ENCODE measurements around the gene DOCK4. TPM values are rescaled to one million over a fixed set of nuclear protein-coding genes. Genes with fewer than 3 reads are reported as not detected.

Gene DOCK4
- total RNA-seq, 4 donors from 2014 or later = 9.9 to 30.9 (median 13.7) TPM

DNA sequence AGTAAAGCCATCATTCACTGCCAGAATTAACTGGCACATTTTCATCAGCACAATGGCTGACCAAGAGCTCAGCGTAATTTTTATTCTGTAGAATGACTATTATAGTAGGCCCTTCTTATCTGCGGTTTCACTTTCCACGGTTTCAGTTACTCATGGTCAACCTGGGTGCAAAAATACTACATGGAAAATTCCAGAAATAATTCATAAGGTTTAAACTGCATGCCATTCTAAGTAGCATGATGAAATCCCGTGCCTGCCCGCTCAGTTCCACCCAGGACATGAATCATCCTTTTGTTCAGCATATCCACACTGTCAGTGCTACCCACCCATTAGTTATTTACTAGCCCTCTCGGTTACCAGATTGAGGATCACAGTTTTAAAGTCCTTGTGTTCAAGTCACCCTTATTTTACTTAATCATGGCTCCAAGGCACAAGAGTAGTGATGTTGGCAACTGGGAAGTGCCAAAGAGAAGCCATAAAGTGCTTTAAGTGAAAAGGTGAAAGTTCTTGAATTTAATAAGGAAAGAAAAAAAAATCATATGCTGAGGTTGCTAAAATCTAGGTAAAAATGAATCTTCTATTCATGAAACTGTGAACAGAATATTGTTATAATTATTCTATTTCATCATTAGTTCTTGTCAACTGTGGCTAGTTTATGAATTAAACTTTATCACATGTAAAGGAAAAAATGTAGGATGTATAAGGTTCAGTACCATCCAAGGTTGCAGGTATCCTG is 204.9 kb downstream of the DOCK4 start:
- 46 to 52% methylated on average over 6 of the region's 6 CpGs for WGBS, 2 donors
- no peak overlapping the region for H3K4me3 ChIP-seq
- no peaks in the 10 kb centered on the region for H3K27me3 ChIP-seq
- no peak for TF ChIP-seq POLR2A (IDR thresholded peaks at IDR 0.05)
- TF ChIP-seq, protein P1, sequence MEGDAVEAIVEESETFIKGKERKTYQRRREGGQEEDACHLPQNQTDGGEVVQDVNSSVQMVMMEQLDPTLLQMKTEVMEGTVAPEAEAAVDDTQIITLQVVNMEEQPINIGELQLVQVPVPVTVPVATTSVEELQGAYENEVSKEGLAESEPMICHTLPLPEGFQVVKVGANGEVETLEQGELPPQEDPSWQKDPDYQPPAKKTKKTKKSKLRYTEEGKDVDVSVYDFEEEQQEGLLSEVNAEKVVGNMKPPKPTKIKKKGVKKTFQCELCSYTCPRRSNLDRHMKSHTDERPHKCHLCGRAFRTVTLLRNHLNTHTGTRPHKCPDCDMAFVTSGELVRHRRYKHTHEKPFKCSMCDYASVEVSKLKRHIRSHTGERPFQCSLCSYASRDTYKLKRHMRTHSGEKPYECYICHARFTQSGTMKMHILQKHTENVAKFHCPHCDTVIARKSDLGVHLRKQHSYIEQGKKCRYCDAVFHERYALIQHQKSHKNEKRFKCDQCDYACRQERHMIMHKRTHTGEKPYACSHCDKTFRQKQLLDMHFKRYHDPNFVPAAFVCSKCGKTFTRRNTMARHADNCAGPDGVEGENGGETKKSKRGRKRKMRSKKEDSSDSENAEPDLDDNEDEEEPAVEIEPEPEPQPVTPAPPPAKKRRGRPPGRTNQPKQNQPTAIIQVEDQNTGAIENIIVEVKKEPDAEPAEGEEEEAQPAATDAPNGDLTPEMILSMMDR (IDR thresholded peaks at IDR 0.05) = no peak
- no peaks in the 10 kb centered on the region for H3K9me3 ChIP-seq
- H3K27ac ChIP-seq = peak overlapping the region in 1 of 4 donors; percentile 36
- H3K36me3 ChIP-seq = peaks cover 0 to 7% (median 0%) of the 10 kb centered on the region in 3 donors
- H3K4me1 ChIP-seq = peaks cover 0 to 10% (median 6%) of the 10 kb centered on the region in 3 donors
- no peak for DNase-seq
- intact Hi-C loops (cut with DNase I) = no loop called here

DNA sequence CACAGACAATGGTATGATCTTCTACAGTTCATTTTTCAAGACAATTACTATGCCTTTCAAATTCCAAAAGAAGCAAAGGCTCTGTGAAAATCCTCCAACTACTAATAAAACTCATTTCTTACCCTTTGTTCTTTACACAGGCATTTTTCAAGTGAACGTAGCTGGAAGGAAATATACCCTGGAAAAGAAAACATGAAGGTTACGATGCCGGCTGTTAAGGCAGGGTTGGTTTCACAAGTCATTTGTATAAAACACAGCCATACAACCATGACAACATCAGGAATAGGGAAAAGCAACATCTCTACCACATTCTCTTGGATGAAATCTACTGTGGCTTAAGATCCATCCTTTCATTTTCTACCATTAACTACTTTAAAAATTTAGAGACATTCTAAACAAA is 207.9 kb downstream of the DOCK4 start:
- H3K4me1 ChIP-seq = peaks cover 0 to 6% (median 6%) of the 10 kb centered on the region in 3 donors
- 86 to 88% methylated on average over 3 of the region's 3 CpGs for WGBS, 2 donors
- intact Hi-C loops (cut with DNase I) = no loop called here
- H3K9me3 ChIP-seq = no peaks in the 10 kb centered on the region
- DNase-seq = no peak
- no peaks in the 10 kb centered on the region for H3K27me3 ChIP-seq
- H3K27ac ChIP-seq = no peak overlapping the region
- TF ChIP-seq, protein P1 (IDR thresholded peaks at IDR 0.05) = no peak
- no peak for TF ChIP-seq POLR2A (IDR thresholded peaks at IDR 0.05)
- no peak overlapping the region for H3K4me3 ChIP-seq
- peaks cover 0 to 5% (median 0%) of the 10 kb centered on the region in 3 donors for H3K36me3 ChIP-seq

DNA sequence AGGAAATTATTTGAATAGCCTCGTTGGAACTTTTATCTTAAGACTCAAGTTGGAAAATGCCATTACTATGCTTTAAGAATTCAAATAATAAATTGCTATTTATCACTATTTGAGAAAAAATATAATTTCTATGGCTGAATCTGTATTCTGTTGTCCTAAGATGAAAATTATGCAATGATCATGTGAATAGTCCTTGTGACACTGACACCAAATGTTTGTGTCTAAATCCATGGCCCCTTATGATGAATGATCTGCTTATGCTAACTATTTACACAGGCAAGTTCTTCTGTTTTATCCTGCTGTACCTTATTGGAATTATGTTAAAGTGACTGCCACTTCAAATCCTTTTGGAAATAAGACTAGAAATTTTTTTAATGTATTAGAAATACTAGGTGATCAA is 208.7 kb downstream of the DOCK4 start:
- Histone ChIP-seq H3K9me3 (no peaks in the 10 kb centered on the region), H3K36me3 (peaks cover 0 to 4% (median 0%) of the 10 kb centered on the region in 3 donors), H3K27me3 (no peaks in the 10 kb centered on the region), H3K4me3 (no peak overlapping the region), H3K27ac (no peak overlapping the region), H3K4me1 (peaks cover 0 to 6% (median 6%) of the 10 kb centered on the region in 3 donors)
- TF ChIP-seq, protein P1 (IDR thresholded peaks at IDR 0.05) = no peak
- no peak for TF ChIP-seq POLR2A (IDR thresholded peaks at IDR 0.05)
- 71 to 85% methylated on average over 1 of the region's 1 CpG for WGBS, 2 donors
- DNase-seq = no peak
- intact Hi-C loops (cut with DNase I) = no loop called here

DNA sequence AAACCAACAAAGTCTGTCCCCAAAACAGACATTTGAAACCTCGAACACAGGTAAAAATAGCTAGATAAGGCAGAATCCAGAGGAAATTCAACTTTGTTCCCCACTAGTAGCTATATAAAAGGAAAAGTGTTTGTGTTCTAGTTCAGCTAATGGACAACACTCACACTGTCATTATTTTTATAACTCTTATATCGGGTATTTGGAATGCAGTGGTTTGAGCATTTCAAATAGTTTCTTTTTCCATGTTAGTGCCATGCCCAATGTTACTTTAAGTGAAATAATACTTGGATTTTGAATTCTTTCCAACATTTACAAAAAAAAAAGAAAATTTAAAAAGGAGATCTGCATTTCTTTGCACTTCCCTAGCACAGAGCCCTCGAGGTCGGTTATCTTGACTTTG is 213.6 kb downstream of the DOCK4 start:
- TF ChIP-seq POLR2A (IDR thresholded peaks at IDR 0.05) = no peak
- TF ChIP-seq, protein P1 (IDR thresholded peaks at IDR 0.05) = no peak
- DNase-seq = no peak
- no peak overlapping the region for H3K27ac ChIP-seq
- H3K27me3 ChIP-seq = no peaks in the 10 kb centered on the region
- H3K36me3 ChIP-seq = peaks cover 0 to 11% (median 0%) of the 10 kb centered on the region in 3 donors
- no peaks in the 10 kb centered on the region for H3K9me3 ChIP-seq
- H3K4me1 ChIP-seq = no peaks in the 10 kb centered on the region
- intact Hi-C loops (cut with DNase I) = no loop called here
- 82 to 89% methylated on average over 4 of the region's 4 CpGs for WGBS, 2 donors
- no peak overlapping the region for H3K4me3 ChIP-seq

DNA sequence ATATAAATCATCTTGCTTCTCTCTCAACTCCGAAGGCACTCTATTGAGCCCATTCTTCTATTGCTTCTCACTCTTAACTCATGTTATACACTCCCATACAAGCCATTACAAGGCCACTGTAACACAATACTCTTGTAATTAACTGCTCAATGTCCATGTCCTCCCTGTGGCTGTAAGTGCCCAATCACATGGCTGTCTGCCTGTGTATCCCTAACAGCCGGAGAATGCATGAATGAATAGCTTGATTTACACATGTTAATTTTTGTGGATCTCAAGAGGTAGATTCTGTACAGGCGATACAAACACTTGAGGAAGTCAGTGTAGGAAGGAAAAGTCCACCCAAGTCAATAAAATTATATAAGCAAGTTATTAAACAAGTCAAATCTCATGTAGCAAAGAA is 215.6 kb downstream of the DOCK4 start:
- H3K4me1 ChIP-seq = no peaks in the 10 kb centered on the region
- no peak overlapping the region for H3K27ac ChIP-seq
- intact Hi-C loops (cut with DNase I) = no loop called here
- no peak overlapping the region for H3K4me3 ChIP-seq
- TF ChIP-seq, protein P1 (IDR thresholded peaks at IDR 0.05) = no peak
- no peak for TF ChIP-seq POLR2A (IDR thresholded peaks at IDR 0.05)
- peaks cover 0 to 11% (median 0%) of the 10 kb centered on the region in 3 donors for H3K36me3 ChIP-seq
- no peak for DNase-seq
- no peaks in the 10 kb centered on the region for H3K9me3 ChIP-seq
- H3K27me3 ChIP-seq = no peaks in the 10 kb centered on the region
- WGBS, 2 donors = 91 to 92% methylated on average over 3 of the region's 3 CpGs

All from esophagus squamous epithelium (tissue), 5 donors.